Measurements from ENCODE around the gene VPS51.

The VPS51 gene

GRCh38 chr11:65119670-65119995 is 23.6 kb downstream of the VPS51 start:
- no peak for DNase-seq (ENCODE audit: low spot score)

- no peak for DNase-seq (ENCODE audit: low spot score)
Measured at GRCh38 chr11:65120831-65121230, 24.8 kb downstream of the VPS51 start.

- DNase-seq (ENCODE audit: low spot score) = no peak
Measured at GRCh38 chr11:65121447-65121864, 25.4 kb downstream of the VPS51 start.

- DNase-seq (ENCODE audit: low spot score) = peak; percentile 94
Measured at GRCh38 chr11:65121865-65122696, 26.1 kb downstream of the VPS51 start, which contains the start of the genes FAU and MRPL49. TSS of gene FAU (minus strand) at chr11:65122134. CDS start at chr11:65121813, 321 bp downstream. TSS of gene MRPL49 (plus strand) at chr11:65122321. CDS start at chr11:65122347, 26 bp downstream.

- no peak for DNase-seq (ENCODE audit: low spot score)
Measured at GRCh38 chr11:65124480-65125196, 28.6 kb downstream of the VPS51 start.

- DNase-seq (ENCODE audit: low spot score) = no peak
Measured at GRCh38 chr11:65125197-65126056, 29.4 kb downstream of the VPS51 start.

- no peak for DNase-seq (ENCODE audit: low spot score)
Measured at GRCh38 chr11:65126624-65127274, 30.7 kb downstream of the VPS51 start.

- no peak for DNase-seq (ENCODE audit: low spot score)
Measured at GRCh38 chr11:65127473-65128181, 31.6 kb downstream of the VPS51 start.

- no peak for DNase-seq (ENCODE audit: low spot score)
Measured at GRCh38 chr11:65128182-65129145, 32.5 kb downstream of the VPS51 start.

GRCh38 chr11:65129649-65130441 is 33.8 kb downstream of the VPS51 start:
- no peak for DNase-seq (ENCODE audit: low spot score)

- DNase-seq (ENCODE audit: low spot score) = no peak
Measured at GRCh38 chr11:65130631-65131416, 34.8 kb downstream of the VPS51 start.

- DNase-seq (ENCODE audit: low spot score) = no peak
Measured at GRCh38 chr11:65131417-65131776, 35.4 kb downstream of the VPS51 start.

- no peak for DNase-seq (ENCODE audit: low spot score)
Measured at GRCh38 chr11:65131895-65132237, 35.9 kb downstream of the VPS51 start.

- peak; percentile 84 for DNase-seq (ENCODE audit: low spot score)
Measured at GRCh38 chr11:65132238-65132987, 36.4 kb downstream of the VPS51 start.

GRCh38 chr11:65132988-65133700 is 37.1 kb downstream of the VPS51 start:
- DNase-seq (ENCODE audit: low spot score) = peak; percentile 84

- DNase-seq (ENCODE audit: low spot score) = no peak
Measured at GRCh38 chr11:65133724-65134123, 37.7 kb downstream of the VPS51 start.
